ENCODE data around the gene DLGAP1.
A peak's percentile ranks its signal among the peaks of the same experiment; 100 is the strongest.

The DLGAP1 gene

DNA sequence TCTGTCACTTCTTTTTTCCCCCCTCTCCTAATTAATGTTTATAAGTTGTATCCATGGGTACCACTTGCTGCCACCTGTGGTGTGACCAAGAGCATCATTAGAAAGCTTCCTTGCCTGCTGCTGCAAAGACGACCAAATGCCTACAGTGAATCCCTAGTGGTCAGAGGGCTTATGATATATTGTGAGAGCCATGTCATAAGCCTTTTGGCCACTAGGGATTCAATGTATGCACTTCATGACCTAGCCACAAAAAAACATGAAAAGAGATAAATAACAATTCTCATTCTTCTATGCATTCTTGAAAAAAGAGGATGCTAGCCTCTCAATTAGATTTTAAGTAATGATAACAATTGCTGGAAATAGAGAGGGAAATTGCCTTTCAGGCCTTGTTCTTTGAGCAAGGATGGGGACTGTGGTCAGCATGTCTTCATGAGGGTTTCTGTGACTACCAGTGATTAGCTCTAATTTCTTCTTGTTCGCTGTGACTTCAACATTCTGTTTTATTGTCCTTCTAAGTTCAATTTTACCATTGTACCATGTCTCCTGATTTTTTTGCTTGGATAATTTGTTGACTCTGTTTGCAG, 569.8 kb downstream of the DLGAP1 start:
- no peak for DNase-seq

DNA sequence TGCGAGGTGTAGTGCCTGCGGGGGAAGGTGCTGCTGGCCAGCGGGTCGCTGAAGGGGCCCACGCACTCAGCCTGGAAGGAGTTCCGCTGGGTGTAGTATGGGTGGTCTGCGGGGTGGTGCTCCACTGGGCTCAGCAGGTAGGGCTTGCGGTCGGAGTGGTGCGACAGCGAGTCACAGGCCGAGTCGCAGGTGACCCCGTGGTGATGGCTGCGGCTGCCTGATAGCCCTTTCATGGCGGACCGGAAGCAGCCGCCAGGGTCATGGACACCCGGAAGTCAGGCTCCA, 575.3 kb downstream of the DLGAP1 start:
- no peak for DNase-seq

DNA sequence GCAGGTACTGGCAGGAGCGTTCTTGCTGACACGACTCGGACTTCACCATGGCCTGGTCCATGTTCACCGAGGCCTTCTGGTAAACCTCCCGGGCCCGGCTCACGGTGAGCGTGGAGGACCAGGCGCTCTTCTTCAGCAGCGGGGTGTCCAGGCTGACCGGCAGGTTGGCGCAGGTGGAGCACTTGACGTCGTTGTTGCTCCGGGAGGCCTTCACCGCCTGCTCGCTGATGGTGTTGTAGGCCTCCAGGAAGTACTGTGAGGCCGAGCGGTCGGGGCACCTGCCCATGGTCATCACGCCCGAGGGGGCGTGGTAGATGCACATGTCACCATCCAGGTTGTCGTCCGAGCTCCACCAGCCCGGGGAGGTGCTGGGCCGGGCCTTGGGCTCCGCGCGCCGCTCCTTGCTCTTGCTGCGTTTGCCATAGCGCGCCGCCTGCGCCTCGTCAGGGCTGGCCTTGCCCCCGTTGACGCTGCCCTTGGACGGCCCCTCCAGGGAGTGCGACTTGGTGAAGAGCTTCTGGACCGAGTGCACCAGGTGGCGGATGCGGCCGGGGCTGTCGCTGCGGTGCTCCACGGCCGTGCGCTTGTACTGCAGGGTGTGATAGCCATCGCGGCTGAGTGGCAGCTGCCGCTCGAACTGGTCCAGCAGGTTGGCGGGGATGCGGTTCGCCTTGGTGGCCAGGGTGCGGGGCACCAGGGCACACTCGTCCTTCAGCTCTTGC, 575.8 kb downstream of the DLGAP1 start:
- DNase-seq = no peak

DNA sequence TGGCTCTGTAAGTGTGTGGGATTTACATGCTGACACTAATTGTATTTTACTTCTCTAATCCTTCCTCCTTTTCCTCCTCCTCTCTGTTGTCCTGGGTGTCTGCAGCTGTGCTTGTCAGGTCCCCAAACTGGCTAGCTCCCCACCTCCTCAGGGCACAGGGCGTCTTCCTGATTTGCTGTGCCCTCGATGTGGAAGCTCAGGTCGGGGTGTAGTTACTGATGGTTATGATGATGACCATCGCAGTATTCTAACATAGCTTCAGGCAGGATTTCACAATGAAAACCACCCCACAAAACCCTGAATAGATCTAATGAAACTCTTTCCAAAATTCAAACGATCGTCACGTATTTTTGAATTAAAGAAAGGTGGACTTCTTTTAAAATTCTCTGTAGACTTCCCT, 576.7 kb downstream of the DLGAP1 start:
- DNase-seq = no peak

DNA sequence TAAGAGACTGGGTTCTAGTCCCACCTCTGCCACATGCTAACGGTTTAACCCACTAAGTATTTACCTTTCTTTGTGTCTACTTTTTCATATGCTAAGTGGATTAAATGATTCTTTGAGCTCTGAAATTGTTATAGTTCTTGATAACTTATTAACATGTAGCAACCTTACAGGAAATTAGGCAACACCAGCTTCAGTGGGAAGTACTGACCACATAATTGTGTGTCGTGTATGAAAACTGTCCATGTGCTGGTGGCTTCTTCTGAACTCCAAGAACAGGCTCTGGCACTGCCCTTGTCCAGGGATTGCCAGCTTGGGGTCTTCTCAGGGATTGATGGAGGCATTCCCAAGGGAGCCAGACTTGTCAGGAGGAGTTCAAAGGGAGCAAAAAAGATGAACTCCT, 577.4 kb downstream of the DLGAP1 start:
- no peak for DNase-seq

DNA sequence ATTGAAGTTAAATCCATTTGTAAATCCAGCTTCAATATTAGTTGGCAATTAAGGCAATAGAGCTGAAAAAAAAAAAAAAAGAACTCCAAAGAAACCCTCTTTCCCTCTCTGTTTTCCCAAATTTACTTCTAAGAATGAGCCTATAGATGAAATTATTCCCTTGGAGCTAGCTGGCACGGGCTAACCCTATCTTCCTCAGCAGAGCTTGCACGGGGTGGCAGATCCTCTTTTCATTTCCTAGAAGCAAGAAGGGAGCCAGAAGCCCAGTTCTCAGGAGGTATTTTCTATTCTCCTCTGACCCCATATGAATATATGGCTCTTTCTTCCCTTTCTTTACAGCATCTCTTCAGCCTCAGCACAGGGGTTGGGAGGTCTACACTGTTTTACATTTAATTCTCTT, 579.1 kb downstream of the DLGAP1 start:
- DNase-seq = no peak

DNA sequence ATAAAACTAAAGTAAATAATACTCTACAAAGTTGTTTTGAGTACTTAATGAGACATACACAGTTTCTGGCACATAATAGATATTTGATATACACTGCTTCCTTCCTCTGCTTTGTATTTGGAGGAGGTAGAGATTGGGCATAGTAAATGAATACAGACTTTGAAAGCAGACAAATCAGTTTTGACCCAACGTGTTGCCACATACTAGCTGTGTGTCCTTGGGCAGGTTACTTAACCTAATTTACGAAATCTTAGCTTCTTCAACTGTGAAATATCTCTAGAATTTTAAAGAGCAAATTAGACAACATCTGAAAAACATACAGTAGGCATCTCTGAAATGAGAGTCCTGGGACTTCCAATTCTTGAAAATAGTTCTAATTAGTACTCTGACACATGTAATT, 579.7 kb downstream of the DLGAP1 start:
- no peak for DNase-seq

DNA sequence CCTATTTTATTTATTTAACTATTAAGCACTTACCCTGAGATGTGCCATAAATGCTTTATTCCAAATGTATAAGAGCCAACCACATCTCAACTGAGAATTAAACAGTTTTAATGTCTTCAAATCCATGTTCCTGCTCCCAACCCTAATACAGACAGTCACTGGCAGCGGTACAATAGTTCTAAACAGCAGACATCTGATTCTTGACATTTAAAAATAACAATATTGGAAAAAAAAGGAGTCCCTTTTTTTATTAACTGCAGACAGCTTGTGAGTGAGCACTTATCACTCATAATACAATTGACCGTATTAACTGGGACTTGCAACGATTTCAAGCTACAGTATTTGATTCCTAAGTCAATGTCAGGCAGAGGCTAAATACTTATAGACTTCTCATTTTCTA, 580.5 kb downstream of the DLGAP1 start:
- no peak for DNase-seq

DNA sequence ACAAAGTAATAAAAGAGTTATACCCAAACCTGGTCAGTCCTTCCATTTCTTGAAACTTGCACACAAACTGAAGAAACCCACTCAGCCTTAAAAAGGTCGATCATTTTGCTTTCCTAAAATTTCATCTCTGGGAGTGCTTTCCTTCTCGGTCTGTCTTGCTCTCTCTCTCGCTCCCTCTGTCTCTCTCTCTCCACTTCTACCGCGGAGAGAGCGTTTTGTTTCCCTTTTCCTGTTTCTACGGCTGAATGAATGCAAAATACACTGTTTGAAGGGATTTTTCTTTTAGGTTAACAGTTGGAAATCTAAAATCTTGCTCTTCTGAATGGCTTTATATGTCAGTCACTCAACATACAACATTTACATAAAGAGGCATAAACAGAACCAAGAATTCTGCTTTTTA, 581.0 kb downstream of the DLGAP1 start:
- no peak for DNase-seq

DNA sequence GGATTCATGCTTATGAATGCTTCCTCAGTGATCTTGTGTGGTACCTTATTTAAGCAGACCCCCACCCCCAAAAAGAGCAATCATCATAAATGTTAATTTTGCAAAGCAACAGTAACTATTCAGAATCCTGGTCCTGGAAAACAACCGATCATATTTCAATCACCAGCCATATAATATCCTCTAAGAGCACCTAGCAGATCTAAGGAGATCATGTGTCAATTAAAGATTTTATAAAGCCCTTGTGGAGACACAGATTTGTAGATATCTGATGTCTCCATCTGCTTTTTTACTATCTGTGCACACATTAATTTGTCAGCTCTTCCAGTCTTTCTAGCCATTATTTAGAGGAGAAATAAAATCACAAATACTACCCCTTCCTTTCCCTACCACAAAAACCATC, 581.4 kb downstream of the DLGAP1 start:
- DNase-seq = no peak

DNA sequence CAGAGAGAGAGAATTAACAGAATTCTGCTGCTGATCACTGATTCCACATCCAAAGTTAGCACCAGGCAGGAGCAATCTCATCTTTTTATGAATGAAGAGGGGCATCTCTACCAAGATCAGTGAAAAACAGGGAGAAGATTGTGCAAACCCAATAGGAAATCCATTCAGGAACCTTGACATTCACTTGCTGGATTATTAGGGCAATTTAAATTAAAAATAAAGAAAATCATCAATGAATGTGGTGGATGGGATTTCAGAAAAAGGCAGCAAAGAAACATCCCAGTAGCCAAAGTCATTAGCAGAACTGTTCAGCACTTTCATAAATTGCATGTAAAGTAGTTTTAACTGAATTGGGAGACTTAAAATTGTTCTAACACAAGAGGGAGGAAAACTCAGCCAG, 581.9 kb downstream of the DLGAP1 start:
- DNase-seq = no peak

DNA sequence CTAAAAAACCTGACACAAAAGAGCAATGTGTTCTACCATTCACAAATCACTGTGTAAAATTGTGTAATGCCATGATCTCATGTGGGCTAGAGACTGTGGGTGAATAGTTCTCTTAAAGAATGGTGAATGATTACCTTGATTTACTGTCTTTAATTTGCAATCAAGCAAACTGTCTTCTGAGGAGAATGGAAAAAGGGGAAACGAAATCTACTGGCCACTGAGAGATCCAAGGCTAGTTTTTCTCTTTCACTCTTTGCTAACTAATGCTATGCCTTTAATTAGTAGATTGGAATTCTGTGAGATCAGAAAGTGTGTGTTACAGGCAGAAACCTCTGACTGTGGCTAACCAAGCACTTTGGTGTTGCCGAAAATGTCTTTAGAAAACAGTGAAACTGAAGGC, 582.5 kb downstream of the DLGAP1 start:
- DNase-seq = no peak

DNA sequence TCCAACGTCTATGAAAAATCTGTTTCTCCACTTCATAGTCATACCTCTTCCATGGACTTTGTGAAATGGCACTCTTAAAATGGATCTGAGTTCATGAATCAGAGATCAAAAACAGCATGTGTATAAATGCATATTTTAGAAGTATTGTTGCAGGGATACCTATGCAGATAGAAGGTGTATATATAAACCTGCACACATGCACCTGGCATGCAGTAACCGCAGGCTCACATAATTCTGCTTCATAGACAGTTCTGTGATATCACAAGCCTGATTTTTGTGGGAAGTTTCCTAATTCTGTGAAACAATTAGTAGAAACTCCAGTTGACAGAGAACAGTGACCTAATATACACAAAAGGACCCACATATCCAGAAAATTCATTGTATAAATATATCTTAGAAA, 583.4 kb downstream of the DLGAP1 start:
- no peak for DNase-seq

DNA sequence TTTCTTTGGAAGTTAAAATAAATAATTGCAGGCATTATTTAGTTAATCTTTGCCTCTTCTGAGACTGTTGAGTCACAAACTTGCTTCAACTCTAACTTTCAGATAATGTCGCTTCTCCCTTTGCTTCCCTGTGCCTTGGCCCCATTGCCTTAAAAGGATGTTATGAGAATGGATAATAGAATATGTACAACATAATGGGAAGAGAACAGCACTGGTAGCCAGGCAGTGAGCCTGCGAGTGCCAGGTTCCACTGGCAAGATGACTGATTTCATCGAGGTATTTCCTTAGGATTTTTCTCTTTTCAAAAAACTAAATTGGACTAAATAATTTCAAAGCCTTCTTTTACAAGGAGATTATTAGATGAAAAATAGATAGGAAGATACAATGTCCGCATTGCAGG, 584.2 kb downstream of the DLGAP1 start:
- no peak for DNase-seq

DNA sequence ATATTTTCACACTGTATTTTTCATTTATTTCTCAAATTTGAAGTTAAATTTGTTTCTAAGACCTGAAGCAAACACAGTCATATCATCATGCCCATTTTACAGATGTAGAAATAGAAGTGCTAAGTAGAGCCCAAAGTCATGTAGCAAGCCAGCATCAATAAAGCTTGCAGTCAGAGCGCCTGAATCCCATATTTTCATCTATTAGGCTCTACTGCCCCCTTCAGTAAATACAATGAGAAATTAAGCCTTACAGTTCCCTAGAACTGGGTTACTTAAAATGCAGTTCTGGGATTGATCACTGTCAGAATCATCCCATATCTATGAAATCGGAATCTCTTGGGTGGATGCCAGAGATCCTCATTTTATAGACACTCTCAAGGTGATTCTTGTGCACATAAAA, 585.3 kb downstream of the DLGAP1 start:
- DNase-seq = peak; percentile 14

DNA sequence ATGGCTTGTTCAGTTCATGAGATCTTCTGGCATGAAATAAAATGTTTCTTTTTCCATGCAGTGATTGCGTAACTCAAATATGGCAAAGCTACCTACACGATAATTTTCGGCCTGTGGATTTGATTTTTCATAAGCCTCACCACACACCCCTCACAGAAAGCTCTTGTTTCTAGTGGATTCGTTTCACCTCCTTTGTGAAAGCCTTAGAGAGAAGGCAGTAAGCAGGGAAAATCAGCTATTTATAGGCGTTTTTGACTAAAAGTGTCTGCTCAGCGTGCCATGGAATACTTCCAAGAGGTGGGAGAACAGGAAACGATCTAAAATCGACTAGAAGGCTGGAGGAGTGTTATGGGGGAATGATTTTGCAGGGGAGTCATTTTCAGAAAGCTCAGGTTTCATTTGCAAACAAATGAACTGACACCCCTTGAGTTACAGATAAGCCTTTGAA, 587.2 kb downstream of the DLGAP1 start:
- no peak for DNase-seq

DNA sequence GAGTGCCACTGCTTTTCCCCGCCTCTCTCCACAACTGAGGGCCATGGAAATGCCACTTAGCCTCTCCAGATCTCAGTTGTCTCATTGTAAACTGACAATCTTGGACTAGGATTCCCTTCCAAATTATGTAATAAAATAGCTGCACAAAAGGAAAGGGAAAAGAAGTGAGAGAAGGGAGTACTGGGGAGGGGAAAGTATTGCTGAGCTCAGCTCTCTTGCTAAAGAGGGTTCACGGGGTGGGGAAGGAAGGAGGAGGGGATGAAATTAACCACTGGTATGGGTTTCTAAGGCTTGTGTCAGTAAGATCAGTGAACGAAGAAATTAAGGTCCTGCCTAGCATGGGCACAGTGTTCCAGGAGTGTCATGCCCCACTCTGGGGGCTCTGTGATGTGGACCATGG, 587.9 kb downstream of the DLGAP1 start:
- DNase-seq = no peak

DNA sequence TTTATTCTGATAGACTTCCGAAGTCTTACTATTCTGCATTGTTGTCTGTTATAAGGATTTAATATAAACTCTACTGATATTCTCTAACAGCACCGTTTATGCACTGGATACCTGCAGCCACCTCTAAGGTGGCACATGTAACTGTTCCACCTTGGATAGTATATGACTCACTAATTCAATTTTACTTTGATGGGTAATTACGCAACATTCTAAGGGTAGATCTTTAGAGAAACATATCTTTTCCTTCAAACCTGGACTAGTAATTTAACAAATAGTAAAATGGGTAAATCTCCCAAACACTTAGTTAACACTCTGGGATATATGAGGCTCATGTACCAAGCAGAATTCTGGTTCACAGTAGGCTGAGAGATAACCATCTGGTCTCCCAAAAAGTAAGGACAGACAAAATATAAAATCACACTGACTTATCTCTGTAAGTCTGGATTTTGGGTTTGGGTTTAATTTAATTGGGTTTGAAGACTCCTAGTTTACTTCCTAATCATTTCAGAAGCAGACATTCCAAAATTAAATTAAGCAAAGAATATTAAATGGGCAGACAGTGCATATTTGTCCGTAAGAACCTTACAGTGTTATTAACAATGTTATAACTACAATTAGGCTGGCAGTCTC, 590.3 kb downstream of the DLGAP1 start:
- DNase-seq = no peak

DNA sequence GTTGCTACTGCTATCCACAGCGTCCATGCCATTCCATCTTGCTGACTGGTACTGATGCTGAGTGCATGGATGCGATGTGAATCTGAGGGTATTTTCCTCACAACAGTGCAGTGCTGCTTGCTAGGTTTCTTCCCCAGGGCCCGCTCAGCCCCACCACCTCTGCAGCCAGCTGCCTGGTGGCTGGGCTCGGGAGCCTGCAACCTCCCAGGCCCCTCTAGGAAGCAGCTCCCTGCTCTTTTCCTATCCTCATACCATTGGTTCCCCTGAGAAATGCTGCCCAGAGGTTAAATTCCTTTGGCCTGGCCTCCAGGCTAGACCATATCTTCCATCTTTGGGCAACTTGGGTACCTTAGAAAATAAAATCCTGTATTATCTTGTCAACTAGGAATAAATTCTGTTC, 591.5 kb downstream of the DLGAP1 start:
- DNase-seq = no peak

DNA sequence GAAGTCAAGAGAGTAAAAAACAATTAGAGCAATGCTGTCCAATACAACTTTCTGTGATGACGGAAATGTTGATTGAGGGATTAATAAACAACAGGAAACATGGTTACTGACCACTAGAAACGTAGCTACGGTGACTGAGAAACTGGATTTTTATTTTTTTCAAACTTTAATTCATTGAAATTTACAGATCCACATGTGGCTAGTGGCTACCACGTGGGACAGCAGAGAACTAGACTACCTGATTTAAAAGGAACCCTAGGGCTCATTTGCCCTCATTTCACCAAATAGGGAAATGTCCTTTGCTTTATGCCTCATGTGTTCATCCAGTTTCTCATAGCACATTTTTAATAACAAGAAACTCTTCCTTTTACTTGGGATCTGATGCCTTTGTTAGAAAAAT, 592.1 kb downstream of the DLGAP1 start:
- DNase-seq = no peak

DNA sequence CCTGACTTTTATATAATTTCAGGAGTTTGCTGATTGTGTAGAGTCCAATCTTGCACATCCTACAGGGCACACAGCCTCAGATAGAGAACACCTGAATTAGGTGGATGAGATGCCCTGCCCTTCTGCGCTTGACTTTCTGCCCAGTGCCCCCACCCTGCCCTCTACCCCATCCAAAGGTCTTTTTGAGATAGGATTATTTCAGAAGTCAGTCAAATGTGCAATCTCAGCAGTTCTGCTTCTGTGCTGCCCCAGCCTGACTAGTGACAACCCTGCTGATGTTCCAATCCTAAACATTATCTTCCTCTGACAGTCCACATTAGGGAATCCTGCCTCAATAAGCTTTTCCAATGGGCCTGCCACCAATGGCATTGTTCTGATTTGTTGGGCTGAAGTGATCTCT, 593.6 kb downstream of the DLGAP1 start:
- DNase-seq = no peak

DNA sequence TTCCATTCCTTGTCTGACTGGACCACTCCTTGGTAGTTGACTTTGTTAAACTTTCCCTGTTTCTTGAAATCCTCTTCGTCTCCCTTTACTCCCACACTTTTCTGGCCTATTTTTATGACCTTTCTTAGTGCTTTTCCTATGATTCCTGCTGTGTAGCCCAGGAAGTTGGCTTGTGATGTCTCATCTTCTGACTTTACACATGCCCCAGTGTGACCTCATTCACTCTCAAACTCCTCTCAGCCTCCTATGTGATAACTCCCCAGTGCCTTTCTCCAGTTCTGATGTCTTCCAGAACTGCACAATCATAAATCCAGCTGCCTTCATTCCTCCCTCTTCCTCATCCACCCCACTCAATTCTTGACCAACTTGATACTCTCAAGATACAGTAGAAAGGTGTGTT, 597.6 kb downstream of the DLGAP1 start:
- no peak for DNase-seq

DNA sequence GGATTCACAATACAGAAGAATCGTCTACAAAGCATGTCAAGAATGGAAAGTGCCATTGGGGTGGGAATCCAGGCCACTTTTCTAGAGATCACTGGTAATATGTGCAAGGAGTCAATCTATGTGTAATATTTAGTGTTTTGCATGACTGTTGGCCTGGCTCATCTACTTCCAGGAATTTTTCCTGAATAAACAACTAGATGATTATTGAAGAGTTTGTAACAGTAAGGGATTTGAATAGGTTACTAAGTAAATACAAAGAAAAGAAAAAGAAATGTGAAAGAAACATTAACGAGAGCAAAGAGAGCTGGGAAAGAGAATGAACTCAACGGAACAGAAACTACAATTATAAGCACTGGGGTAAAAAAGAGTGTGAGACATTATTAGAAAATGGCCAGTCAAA, 599.1 kb downstream of the DLGAP1 start:
- no peak for DNase-seq

DNA sequence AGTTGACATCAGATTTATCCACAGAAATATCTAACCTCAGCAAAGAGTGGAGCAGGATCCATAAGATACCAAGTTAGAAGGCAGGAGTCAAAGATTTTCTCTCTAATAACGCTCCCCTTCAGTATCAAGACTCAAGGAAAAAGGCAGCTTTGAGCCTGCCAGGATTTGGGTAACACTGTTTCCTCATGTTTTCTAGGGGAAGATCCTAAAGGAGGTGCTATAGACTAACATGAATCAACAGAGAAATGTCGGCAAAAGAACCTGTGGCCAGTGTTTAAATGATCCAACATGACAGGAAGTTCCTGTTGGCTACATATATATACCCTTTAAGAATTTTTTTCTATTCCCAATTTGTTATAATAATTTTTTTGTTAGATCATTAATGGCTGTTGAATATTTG, 602.8 kb downstream of the DLGAP1 start:
- no peak for DNase-seq

DNA sequence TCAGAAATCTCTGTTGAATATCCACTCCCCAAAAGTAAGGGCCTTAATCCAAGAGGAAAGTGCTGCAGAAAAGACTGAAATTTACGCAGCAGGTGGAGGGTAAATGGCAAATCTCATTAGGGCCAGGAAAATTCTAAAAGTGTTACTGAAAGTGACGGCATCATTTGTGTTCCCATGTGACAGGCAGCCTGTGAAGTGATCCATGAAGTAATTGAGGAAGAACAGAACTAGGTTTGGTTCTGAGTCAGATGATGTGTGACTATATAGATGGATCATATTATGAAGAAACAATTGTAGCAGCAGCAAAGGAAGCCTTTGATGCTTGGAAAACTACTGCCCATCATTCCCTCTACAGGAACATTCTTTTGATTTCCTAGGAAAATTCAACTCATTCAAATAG, 603.9 kb downstream of the DLGAP1 start:
- DNase-seq = no peak
